Ishikawa (cell line): ENCODE results near the gene PBLD.

Source experiments
- CEBPB ChIP-seq: IDR thresholded peaks from 2 replicates; pipeline ENCODE4 v1.6.1; 2012
- CREB1 ChIP-seq: IDR thresholded peaks from 2 replicates; pipeline ENCODE4 v1.6.1; 2012; ENCODE audit warnings: low read depth
- EGR1 ChIP-seq: IDR thresholded peaks from 2 replicates; pipeline ENCODE4 v1.6.1; 2012
- EP300 ChIP-seq: IDR thresholded peaks from 2 replicates; pipeline ENCODE4 v1.6.1; 2012; ENCODE audit warnings: borderline replicate concordance
- FOXM1 ChIP-seq: IDR thresholded peaks from 2 replicates; pipeline ENCODE4 v1.6.1; 2012; ENCODE audit warnings: low read depth, borderline replicate concordance
- MAX ChIP-seq: IDR thresholded peaks from 2 replicates; pipeline ENCODE4 v1.6.1; 2012
- NFIC ChIP-seq: IDR thresholded peaks from 2 replicates; pipeline ENCODE4 v1.6.1; 2012
- RAD21 ChIP-seq: IDR thresholded peaks from 2 replicates; pipeline ENCODE4 v1.6.1; 2012; ENCODE audit warnings: low read depth
- REST ChIP-seq: IDR thresholded peaks from 2 replicates; pipeline ENCODE4 v1.6.1; 2012; ENCODE audit warnings: low read depth, mild to moderate bottlenecking
- TAF1 ChIP-seq: IDR thresholded peaks from 2 replicates; pipeline ENCODE4 v1.6.1; 2012; ENCODE audit warnings: low read depth, mild to moderate bottlenecking
- TCF12 ChIP-seq: IDR thresholded peaks from 2 replicates; pipeline ENCODE4 v1.6.1; 2012; ENCODE audit warnings: low read depth
- TEAD4 ChIP-seq: IDR thresholded peaks from 2 replicates; pipeline ENCODE4 v1.6.1; 2012
- USF1 ChIP-seq: IDR thresholded peaks from 2 replicates; pipeline ENCODE4 v1.6.1; 2012
- YY1 ChIP-seq: IDR thresholded peaks from 2 replicates; pipeline ENCODE4 v1.6.1; 2012; ENCODE audit warnings: low read depth
- ZBTB7A ChIP-seq: IDR thresholded peaks from 2 replicates; pipeline ENCODE4 v1.6.1; 2012; ENCODE audit warnings: low read depth

The PBLD gene

GRCh38 chr10:68276224-68276623, 56.5 kb downstream of the PBLD start:
- TF ChIP-seq RAD21, result no peak
- TF ChIP-seq YY1, result no peak

- TF ChIP-seq EP300 (no peak), RAD21 (no peak), EGR1 (no peak), YY1 (no peak), TAF1 (no peak), CEBPB (no peak), NFIC (no peak), TEAD4 (no peak), FOXM1 (no peak), ZBTB7A (no peak), TCF12 (no peak), MAX (no peak), REST (no peak), USF1 (no peak), CREB1 (no peak)
These were observed 57.1 kb downstream of the PBLD start for GRCh38 chr10:68275600-68276126.

GRCh38 chr10:68272833-68273232, 59.9 kb downstream of the PBLD start:
- TF ChIP-seq EP300, result no peak
- TF ChIP-seq CEBPB, result no peak
- no peak for TF ChIP-seq TEAD4
- no peak for TF ChIP-seq REST
- no peak for TF ChIP-seq EGR1
- no peak for TF ChIP-seq USF1
- TF ChIP-seq NFIC, result no peak
- TF ChIP-seq TAF1, result no peak
- no peak for TF ChIP-seq RAD21
- TF ChIP-seq YY1, result no peak
- no peak for TF ChIP-seq FOXM1
- no peak for TF ChIP-seq CREB1
- TF ChIP-seq MAX, result no peak

GRCh38 chr10:68271196-68271882, 61.4 kb downstream of the PBLD start:
- TF ChIP-seq REST (no peak), EGR1 (no peak), TEAD4 (no peak), YY1 (no peak), TCF12 (no peak), RAD21 (no peak), TAF1 (no peak), EP300 (no peak), CREB1 (no peak), FOXM1 (no peak), NFIC (no peak), MAX (no peak), ZBTB7A (no peak), USF1 (no peak), CEBPB (no peak)
